ENCODE results near the gene LONP2.
A peak's percentile ranks its signal among the peaks of the same experiment; 100 is the strongest.
"Not testable (repeated sequence)": the region's sequence is repeated elsewhere in the genome, so short reads cannot be mapped to it uniquely, and the experiment has no call there.

LONP2 gene

GRCh38 chr16:48371393-48371780 lies 127.3 kb downstream of the LONP2 start:
- no peak for DNase-seq

- no peak for DNase-seq
Observed at GRCh38 chr16:48372744-48373143, 128.6 kb downstream of the LONP2 start.

DNA sequence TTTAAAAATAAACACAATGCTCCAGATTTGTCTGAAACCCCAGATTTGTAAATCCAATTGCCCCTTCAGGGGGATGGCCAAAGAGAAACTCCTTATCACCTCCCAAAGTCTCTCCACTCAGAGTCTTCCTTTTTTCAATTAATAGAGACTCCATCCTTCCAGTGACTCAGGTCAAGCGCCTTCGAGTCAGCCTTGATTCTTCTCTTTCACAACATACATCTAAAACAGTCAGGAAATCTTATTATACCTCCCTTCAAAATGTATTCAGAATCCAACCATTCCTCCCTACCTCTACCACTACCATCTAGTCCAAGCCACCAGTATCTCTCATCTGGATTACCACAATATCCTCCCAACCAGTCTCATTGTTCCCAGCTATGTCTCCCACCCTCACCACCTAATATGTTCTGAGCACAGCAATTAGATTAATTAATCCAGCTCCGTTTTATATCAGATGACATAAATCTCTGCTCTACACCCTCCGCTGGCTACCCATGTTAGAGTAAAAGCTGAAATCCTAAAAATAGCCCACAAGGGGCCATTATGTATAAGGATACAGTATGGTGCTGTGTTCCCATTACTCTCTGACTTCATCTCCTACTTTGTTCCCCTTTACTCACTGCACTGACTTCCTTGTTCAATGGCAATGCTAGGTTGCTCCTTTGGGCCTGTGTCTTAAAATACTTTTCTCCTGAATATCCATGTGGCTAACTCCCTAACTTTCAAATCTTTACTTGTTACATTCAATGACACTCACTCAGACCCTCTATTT lies 129.3 kb downstream of the LONP2 start:
- peak in 1 of 2 donors; percentile 48 for DNase-seq

DNA sequence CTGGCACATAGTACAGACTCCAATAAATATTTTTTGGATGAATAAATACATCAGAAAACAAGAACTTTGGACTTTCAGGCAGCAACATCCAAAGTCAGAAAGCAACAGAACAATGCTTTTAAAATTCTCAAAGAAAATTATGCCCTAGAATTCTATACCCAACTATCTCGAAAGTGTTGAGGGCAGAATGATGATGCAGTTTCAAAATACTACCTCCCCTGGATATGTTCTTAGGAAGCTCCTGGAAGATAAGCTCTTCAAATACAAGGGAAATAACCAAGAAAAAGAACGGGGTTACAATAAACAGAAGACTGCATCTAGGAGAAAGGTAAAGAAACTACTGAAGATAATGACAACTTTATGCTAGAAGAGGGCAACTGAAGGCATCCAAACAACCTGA lies 130.2 kb downstream of the LONP2 start:
- no peak for DNase-seq

- DNase-seq, result not testable (repeated sequence)
Observed at GRCh38 chr16:48377301-48377700, 133.2 kb downstream of the LONP2 start.

GRCh38 chr16:48378276-48378675 lies 134.2 kb downstream of the LONP2 start:
- no peak for DNase-seq

DNA sequence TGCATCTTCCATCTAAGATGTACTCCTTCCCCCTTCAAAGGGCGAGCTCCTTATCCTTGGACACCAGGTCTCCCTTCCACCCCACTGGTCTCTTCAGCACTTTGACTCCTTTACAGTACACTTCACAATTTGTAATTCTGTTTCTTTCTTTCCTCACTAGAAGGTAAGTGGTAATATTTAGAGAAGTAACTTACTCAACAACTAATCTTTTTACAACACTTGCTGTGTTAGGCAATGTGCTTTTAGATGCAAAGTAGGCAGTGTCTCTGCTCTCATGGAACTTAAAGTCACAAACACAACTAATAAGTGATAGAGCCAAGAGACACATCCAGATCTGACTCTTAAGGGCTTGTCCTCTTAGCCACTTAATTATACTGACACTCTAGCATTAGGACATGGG lies 134.7 kb downstream of the LONP2 start:
- DNase-seq, result peak; percentile 89 to 90

DNA sequence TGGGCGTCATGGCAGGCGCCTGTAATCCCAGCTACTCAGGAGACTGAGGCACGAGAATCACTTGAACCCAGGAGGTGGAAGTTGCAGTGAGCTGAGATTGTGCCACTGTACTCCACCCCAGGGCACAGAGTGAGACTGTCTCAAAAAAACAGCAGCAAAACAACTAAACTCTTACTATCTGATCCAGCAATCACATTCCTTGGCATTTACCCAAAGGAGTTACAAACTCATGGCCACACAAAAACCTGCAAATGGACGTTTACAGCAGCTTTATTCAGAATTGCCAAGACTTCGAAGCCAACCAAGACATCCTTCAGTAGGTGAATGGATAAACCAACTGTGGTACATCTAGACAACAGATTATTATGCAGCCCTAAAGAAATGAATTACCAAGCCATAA lies 137.1 kb downstream of the LONP2 start:
- DNase-seq, result no peak

DNA sequence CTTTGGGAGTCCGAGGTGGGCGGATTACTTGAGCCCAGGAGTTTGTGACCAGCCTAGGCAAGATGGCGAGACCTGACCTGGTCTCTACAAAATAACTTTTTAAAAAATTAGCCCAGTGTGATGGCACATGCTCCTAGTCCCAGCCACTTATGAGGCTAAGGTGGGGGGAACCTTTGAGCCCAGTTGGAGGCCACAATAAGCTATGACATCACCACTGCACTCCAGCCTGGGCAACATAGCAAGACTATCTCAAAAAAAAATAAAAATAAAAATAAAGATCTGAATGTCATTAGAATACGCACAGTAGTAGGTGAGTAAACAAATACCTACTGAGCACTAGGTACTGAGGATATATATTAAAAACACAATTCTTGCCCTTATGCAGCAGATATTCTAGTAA lies 138.0 kb downstream of the LONP2 start:
- no peak for DNase-seq

- DNase-seq, result peak in 1 of 2 donors; percentile 20
Observed at GRCh38 chr16:48383009-48383876, 139.1 kb downstream of the LONP2 start.

- peak in 1 of 2 donors; percentile 30 for DNase-seq
Observed at GRCh38 chr16:48383877-48384519, 139.9 kb downstream of the LONP2 start.

DNA sequence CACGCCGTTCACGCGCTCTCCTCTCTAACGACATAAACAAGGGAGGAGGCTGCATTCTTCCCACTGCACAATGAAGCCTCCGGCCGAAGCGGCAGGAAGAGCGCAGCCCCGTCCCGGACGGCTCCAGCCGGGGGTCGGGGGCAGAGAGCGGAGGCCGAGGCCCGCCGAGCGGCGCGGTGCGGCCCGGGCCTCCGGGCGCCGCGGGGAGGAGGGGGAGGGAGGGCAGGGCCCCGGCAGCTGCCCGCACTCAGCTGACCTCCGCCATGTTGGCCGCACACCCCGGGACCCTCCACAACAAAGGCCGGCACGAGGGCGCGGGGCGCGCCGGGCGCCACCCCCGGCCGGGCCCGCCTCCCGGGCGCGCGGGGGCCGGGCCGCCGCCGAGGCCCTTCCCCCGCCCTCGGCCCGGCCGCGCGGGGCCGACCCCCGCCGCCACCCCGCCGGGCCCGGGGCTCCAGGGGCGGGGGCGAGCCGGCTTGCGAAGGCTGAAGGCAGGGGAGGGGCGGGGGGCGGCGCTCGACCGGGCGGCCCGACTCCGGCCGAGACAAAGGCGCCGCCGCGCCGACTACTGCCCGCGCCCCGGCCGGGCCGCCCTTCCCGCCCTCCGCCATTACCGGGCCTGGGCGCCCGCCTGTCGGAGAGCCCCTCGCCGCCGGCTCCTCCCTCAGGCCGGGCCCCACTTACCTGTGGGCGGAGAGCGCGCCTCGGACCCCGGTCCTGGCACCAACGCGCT lies 140.6 kb downstream of the LONP2 start:
- peak; percentile 30 to 49 for DNase-seq

- peak; percentile 84 to 86 for DNase-seq
Observed at GRCh38 chr16:48385253-48386150, 141.4 kb downstream of the LONP2 start, which contains the start of gene SIAH1. SIAH1 (minus strand) TSS chr16:48385413; CDS start chr16:48362428, 22,985 bp downstream.

GRCh38 chr16:48386559-48387312 lies 142.6 kb downstream of the LONP2 start:
- DNase-seq, result no peak

GRCh38 chr16:48392407-48392806 lies 148.3 kb downstream of the LONP2 start:
- DNase-seq, result no peak

GRCh38 chr16:48393485-48394354 lies 149.6 kb downstream of the LONP2 start:
- peak in 1 of 2 donors; percentile 42 for DNase-seq

DNA sequence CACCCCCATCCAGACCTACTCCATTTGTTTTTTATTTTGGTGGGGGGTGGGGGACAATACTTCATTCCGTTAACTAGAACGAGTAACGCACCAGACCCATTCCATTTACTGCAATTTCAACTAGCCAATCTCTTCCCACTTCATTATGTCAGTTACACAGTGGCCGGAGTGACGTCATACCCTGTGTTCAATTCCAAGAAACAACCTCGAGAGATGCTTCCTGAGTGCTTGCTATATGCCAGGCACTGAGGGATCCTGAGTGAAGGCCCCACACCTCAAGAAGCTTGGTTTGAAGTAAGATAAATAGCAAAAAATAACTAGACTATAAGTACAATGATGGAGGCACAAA lies 150.2 kb downstream of the LONP2 start:
- no peak for DNase-seq

DNA sequence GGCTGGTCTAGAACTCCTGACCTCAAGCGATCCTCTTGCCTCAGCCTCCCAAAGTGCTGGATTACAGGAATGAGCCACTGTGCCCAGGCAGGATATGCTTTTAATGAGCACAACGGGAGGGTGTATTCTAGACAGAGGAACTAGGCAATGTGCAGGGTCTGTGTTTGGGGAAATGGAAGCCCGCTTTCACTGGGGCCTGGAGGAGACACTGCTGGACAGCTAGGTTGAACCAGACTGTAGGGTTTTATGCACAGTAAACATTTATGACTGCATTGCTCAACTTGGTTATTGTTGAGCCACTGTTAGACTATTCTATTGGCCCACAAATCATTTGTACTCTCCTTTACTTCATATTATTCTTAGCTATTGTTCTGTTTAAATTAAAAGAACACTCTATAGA lies 151.3 kb downstream of the LONP2 start:
- DNase-seq, result no peak

DNA sequence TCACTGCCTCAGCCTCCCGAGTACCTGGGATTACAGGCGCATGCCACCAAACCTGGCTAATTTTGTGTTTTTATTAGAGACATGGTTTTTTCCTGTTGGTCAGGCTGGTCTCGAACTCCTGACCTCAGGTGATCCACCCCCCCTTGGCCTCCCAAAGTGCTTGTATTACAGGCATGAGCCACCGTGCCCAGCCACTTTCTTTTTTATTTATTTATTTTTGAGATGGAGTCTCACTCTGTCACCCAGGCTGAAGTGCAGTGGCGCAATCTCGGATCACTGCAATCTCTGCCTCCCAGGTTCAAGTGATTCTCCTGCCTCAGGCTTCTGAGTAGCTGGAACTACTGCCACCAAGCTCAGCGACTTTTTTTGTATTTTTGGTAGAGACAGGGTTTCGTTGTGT lies 158.4 kb downstream of the LONP2 start:
- DNase-seq, result not testable (repeated sequence)

DNA sequence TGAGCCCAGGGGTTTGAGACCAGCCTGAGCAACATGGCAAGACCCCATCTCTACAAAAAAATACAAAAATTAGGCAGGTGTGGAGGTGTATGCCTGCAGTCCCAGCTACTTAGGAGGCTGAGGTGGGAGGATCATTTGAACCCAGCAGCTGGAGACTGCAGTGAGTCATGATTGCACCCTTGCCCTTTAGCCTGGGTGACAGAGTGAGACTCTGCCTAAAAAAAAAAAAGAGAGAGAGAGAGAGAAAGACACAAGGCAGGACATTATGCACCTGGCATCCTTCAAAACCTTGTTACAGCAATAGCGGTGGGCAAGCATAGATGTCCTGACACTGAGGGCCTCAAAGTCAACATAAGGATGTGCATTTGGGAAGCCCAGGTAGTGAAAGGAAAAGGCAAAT lies 161.1 kb downstream of the LONP2 start:
- no peak for DNase-seq

Data from inflammatory macrophage treated with lipopolysaccharide for 1 hour (primary cell).